GM12892 (cell line): ENCODE data around the gene NRXN3.

Source experiments
- POLR2A ChIP-seq: IDR thresholded peaks from 2 replicates; pipeline ENCODE4 v1.6.1; 2011; ENCODE audit warnings: low read depth, low read length, control low read depth
- POLR2AphosphoS5 ChIP-seq: IDR thresholded peaks from 2 replicates; pipeline ENCODE4 v1.6.1; 2011; ENCODE audit warnings: low read depth, low read length, control low read depth

DNA sequence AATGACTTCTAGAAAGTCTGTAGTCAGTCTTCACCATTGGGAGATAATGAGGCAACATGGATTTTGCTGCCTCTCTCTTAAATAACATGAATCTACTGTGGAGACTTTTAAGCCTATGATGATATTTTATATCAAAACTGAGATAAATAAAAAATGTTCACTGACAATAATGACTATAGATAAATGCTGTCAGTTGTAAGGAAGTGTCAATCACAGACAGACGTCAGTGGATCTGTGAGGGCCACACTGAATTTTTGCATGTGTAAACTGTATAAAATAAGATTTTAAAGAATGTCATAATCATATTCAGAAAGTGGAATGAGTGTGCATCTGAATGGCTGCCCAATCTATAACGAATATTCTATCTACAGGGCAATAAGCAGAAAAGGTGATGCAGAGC lies 364.0 kb downstream of the NRXN3 start:
- no peak for TF ChIP-seq POLR2AphosphoS5
- TF ChIP-seq POLR2A = no peak
